Activated CD4-positive, alpha-beta memory T cell treated with anti-CD3 and anti-CD28 coated beads, Interleukin-2, amount 10 ng/mL, durations not matched to agents 7 days and 5 days (primary cell): ENCODE results near the gene GMDS. TPM values are rescaled to one million over a fixed set of nuclear protein-coding genes. Genes with fewer than 3 reads are reported as not detected.

ENCODE experiments used
- CTCF ChIA-PET: fragments of 350-600 bp; sonication (Branson Sonifier 250); formaldehyde crosslinking; loops from one replicate; lab custom pipeline; 2021; ENCODE audit warnings: antibody characterized with exemption, inconsistent platforms; lab: Charles Lee
- POLR2A ChIA-PET: fragments of 350-600 bp; sonication (Branson Sonifier 250); formaldehyde crosslinking; loops from one replicate; lab custom pipeline; 2021; ENCODE audit warnings: antibody characterized with exemption; lab: Charles Lee
- DNase-seq: peaks from one replicate; pipeline ENCODE4 v3.0.0-alpha.2; 2020
- H3K27ac Mint-ChIP-seq: one replicate; pipeline ENCODE4 v1.8.0; 2021; ENCODE audit warnings: mild to moderate bottlenecking, mixed read lengths
- H3K27me3 Mint-ChIP-seq: one replicate; pipeline ENCODE4 v1.8.0; 2021; ENCODE audit warnings: mixed read lengths
- H3K36me3 Mint-ChIP-seq: one replicate; pipeline ENCODE4 v1.8.0; 2021; ENCODE audit warnings: low read depth, mixed read lengths
- H3K4me1 Mint-ChIP-seq: one replicate; pipeline ENCODE4 v1.8.0; 2021; ENCODE audit warnings: mixed read lengths
- H3K4me3 Mint-ChIP-seq: one replicate; pipeline ENCODE4 v1.8.0; 2021; ENCODE audit warnings: mild to moderate bottlenecking, mixed read lengths
- H3K9me3 Mint-ChIP-seq: one replicate; pipeline ENCODE4 v1.8.0; 2021; ENCODE audit warnings: mixed read lengths
- total RNA-seq, 2 experiments: library from RNA; stranded (reverse); gene quantifications; one replicate each; pipeline ENCODE4 v1.2.3, GENCODE V29; 2021

GMDS gene
- total RNA-seq, 2 experiments from 2014 or later: 23.7 to 24.7 TPM

- POLR2A ChIA-PET: no interaction called here
- H3K4me1 Mint-ChIP-seq: peaks cover 6% of the 10 kb centered on the region
- CTCF ChIA-PET: no interaction called here
- no peaks in the 10 kb centered on the region for H3K9me3 Mint-ChIP-seq
- no peaks in the 10 kb centered on the region for H3K36me3 Mint-ChIP-seq
- H3K27ac Mint-ChIP-seq: no peak overlapping the region
- no peak for DNase-seq
- H3K4me3 Mint-ChIP-seq: no peak overlapping the region
- no peaks in the 10 kb centered on the region for H3K27me3 Mint-ChIP-seq
These were observed 464.1 kb downstream of the GMDS start for GRCh38 chr6:1781152-1781816.

- ChIA-PET CTCF (no interaction called here), POLR2A (no interaction called here)
- H3K9me3 Mint-ChIP-seq: no peaks in the 10 kb centered on the region
- H3K27ac Mint-ChIP-seq: no peak overlapping the region
- H3K36me3 Mint-ChIP-seq: no peaks in the 10 kb centered on the region
- no peaks in the 10 kb centered on the region for H3K4me1 Mint-ChIP-seq
- no peak overlapping the region for H3K4me3 Mint-ChIP-seq
- no peak for DNase-seq
- no peaks in the 10 kb centered on the region for H3K27me3 Mint-ChIP-seq
These were observed 465.0 kb downstream of the GMDS start for GRCh38 chr6:1780251-1780867.

GRCh38 chr6:1778686-1779235 is 466.6 kb downstream of the GMDS start:
- no peaks in the 10 kb centered on the region for H3K9me3 Mint-ChIP-seq
- H3K27me3 Mint-ChIP-seq: no peaks in the 10 kb centered on the region
- CTCF ChIA-PET: no interaction called here
- no peak overlapping the region for H3K27ac Mint-ChIP-seq
- no peak overlapping the region for H3K4me3 Mint-ChIP-seq
- POLR2A ChIA-PET: no interaction called here
- DNase-seq: no peak
- no peaks in the 10 kb centered on the region for H3K4me1 Mint-ChIP-seq
- no peaks in the 10 kb centered on the region for H3K36me3 Mint-ChIP-seq

- no peak for DNase-seq
- no peaks in the 10 kb centered on the region for H3K36me3 Mint-ChIP-seq
- ChIA-PET POLR2A (no interaction called here), CTCF (no interaction called here)
- H3K27ac Mint-ChIP-seq: no peak overlapping the region
- no peaks in the 10 kb centered on the region for H3K9me3 Mint-ChIP-seq
- no peak overlapping the region for H3K4me3 Mint-ChIP-seq
- H3K27me3 Mint-ChIP-seq: peaks cover 2% of the 10 kb centered on the region
- no peaks in the 10 kb centered on the region for H3K4me1 Mint-ChIP-seq
These were observed 467.3 kb downstream of the GMDS start for GRCh38 chr6:1777921-1778685.

GRCh38 chr6:1775441-1775840 is 470.0 kb downstream of the GMDS start:
- CTCF ChIA-PET: no interaction called here
- Mint-ChIP-seq H3K4me1 (peaks cover 9% of the 10 kb centered on the region), H3K27ac (no peak overlapping the region), H3K27me3 (peaks cover 2% of the 10 kb centered on the region), H3K36me3 (no peaks in the 10 kb centered on the region), H3K9me3 (no peaks in the 10 kb centered on the region), H3K4me3 (no peak overlapping the region)
- no peak for DNase-seq
- POLR2A ChIA-PET: no interaction called here

GRCh38 chr6:1774226-1774915 is 471.0 kb downstream of the GMDS start:
- H3K4me1 Mint-ChIP-seq: peaks cover 15% of the 10 kb centered on the region
- DNase-seq: no peak
- ChIA-PET CTCF (no interaction called here), POLR2A (no interaction called here)
- H3K9me3 Mint-ChIP-seq: no peaks in the 10 kb centered on the region
- no peaks in the 10 kb centered on the region for H3K36me3 Mint-ChIP-seq
- peaks cover 2% of the 10 kb centered on the region for H3K27me3 Mint-ChIP-seq
- no peak overlapping the region for H3K4me3 Mint-ChIP-seq
- H3K27ac Mint-ChIP-seq: no peak overlapping the region

GRCh38 chr6:1773700-1774099 is 471.7 kb downstream of the GMDS start:
- CTCF ChIA-PET: interaction anchor here (0.7 kb wide), 1 partner anchor 880 kb away, joined by 3 read pairs; no protein-coding TSS in a partner anchor
- H3K36me3 Mint-ChIP-seq: no peaks in the 10 kb centered on the region
- POLR2A ChIA-PET: no interaction called here
- H3K4me3 Mint-ChIP-seq: no peak overlapping the region
- peaks cover 17% of the 10 kb centered on the region for H3K4me1 Mint-ChIP-seq
- peaks cover 2% of the 10 kb centered on the region for H3K27me3 Mint-ChIP-seq
- no peak overlapping the region for H3K27ac Mint-ChIP-seq
- no peaks in the 10 kb centered on the region for H3K9me3 Mint-ChIP-seq
- DNase-seq: no peak

- H3K27ac Mint-ChIP-seq: no peak overlapping the region
- peaks cover 2% of the 10 kb centered on the region for H3K27me3 Mint-ChIP-seq
- H3K9me3 Mint-ChIP-seq: no peaks in the 10 kb centered on the region
- H3K36me3 Mint-ChIP-seq: no peaks in the 10 kb centered on the region
- peaks cover 22% of the 10 kb centered on the region for H3K4me1 Mint-ChIP-seq
- ChIA-PET POLR2A (interaction anchor here (1.2 kb wide), 1 partner anchor 16 kb away, joined by 3 read pairs; no protein-coding TSS in a partner anchor), CTCF (no interaction called here)
- no peak for DNase-seq
- no peak overlapping the region for H3K4me3 Mint-ChIP-seq
These were observed 474.3 kb downstream of the GMDS start for GRCh38 chr6:1770968-1771723.

GRCh38 chr6:1770435-1770843 is 475.0 kb downstream of the GMDS start:
- ChIA-PET CTCF (no interaction called here), POLR2A (interaction anchor here (1.2 kb wide), 1 partner anchor 16 kb away, joined by 3 read pairs; no protein-coding TSS in a partner anchor)
- H3K36me3 Mint-ChIP-seq: no peaks in the 10 kb centered on the region
- peaks cover 2% of the 10 kb centered on the region for H3K27me3 Mint-ChIP-seq
- peaks cover 22% of the 10 kb centered on the region for H3K4me1 Mint-ChIP-seq
- H3K4me3 Mint-ChIP-seq: no peak overlapping the region
- H3K27ac Mint-ChIP-seq: no peak overlapping the region
- H3K9me3 Mint-ChIP-seq: no peaks in the 10 kb centered on the region
- peak; percentile 33 for DNase-seq

GRCh38 chr6:1767481-1768246 is 477.7 kb downstream of the GMDS start:
- ChIA-PET CTCF (no interaction called here), POLR2A (no interaction called here)
- Mint-ChIP-seq H3K4me3 (no peak overlapping the region), H3K36me3 (no peaks in the 10 kb centered on the region), H3K27ac (no peak overlapping the region), H3K4me1 (peaks cover 22% of the 10 kb centered on the region), H3K27me3 (peaks cover 2% of the 10 kb centered on the region), H3K9me3 (no peaks in the 10 kb centered on the region)
- no peak for DNase-seq

GRCh38 chr6:1766654-1767053 is 478.8 kb downstream of the GMDS start:
- Mint-ChIP-seq H3K27me3 (peaks cover 2% of the 10 kb centered on the region), H3K4me1 (peaks cover 21% of the 10 kb centered on the region), H3K4me3 (no peak overlapping the region), H3K27ac (no peak overlapping the region), H3K36me3 (no peaks in the 10 kb centered on the region), H3K9me3 (no peaks in the 10 kb centered on the region)
- ChIA-PET POLR2A (no interaction called here), CTCF (no interaction called here)
- DNase-seq: no peak
